Lung (tissue), 10 donors: ENCODE data around the gene EIF3C. TPM values are rescaled to one million over a fixed set of nuclear protein-coding genes. Genes with fewer than 3 reads are reported as not detected.
"Not testable (repeated sequence)": the region's sequence is repeated elsewhere in the genome, so short reads cannot be mapped to it uniquely, and the experiment has no call there.

ENCODE experiments used
- ATAC-seq: fragments of 200-7000 bp; cut with Tn5 transposase; one replicate; pipeline ENCODE4 v1.9.1; 2020; ENCODE audit warnings: moderate number of reproducible peaks; ENCODE audit not compliant: insufficient read depth, low FRiP score
- DNase-seq, 3 donors: peaks; one replicate each; pipeline ENCODE4 v3.0.0-alpha.2; 2013 to 2017
- H3K27ac ChIP-seq, 2 donors: one replicate each; pipeline ENCODE4 v1.5.1; 2013; ENCODE audit warnings: mild to moderate bottlenecking in 2 of 2, moderate library complexity in 2 of 2, control low read depth in 1 of 2, inconsistent platforms in 1 of 2, low read depth in 1 of 2, low read length in 1 of 2
- H3K27me3 ChIP-seq, 3 donors: one replicate each; pipeline ENCODE4 v1.5.1; 2013; ENCODE audit warnings: low read length in 2 of 3; ENCODE audit not compliant: control insufficient read depth in 3 of 3, insufficient read depth in 3 of 3
- H3K36me3 ChIP-seq, 4 donors: one replicate each; pipeline ENCODE4 v1.5.1; 2013; ENCODE audit warnings: low read length in 4 of 4, mild to moderate bottlenecking in 1 of 4, moderate library complexity in 1 of 4; ENCODE audit not compliant: control insufficient read depth in 4 of 4, insufficient read depth in 4 of 4
- H3K4me1 ChIP-seq, 5 donors: one replicate each; pipeline ENCODE4 v1.5.1; 2013; ENCODE audit warnings: low read length in 5 of 5, mild to moderate bottlenecking in 2 of 5, moderate library complexity in 1 of 5; ENCODE audit not compliant: control insufficient read depth in 5 of 5, insufficient read depth in 5 of 5
- H3K4me3 ChIP-seq: one replicate; pipeline ENCODE4 v1.5.1; 2013; ENCODE audit warnings: mild to moderate bottlenecking, control low read depth, moderate library complexity
- H3K9ac ChIP-seq, 2 donors: one replicate each; pipeline ENCODE4 v1.5.1; 2013; ENCODE audit warnings: low read length in 2 of 2, control low read depth in 1 of 2; ENCODE audit not compliant: insufficient read depth in 1 of 2
- H3K9me3 ChIP-seq, 4 donors: one replicate each; pipeline ENCODE4 v1.5.1; 2013; ENCODE audit warnings: low read length in 3 of 4, mild to moderate bottlenecking in 1 of 4, moderate library complexity in 1 of 4; ENCODE audit not compliant: control insufficient read depth in 4 of 4, insufficient read depth in 3 of 4
- WGBS, 2 donors: extraction: QIAGEN DNeasy Blood & Tissue Kit; methylation state at CpG; one replicate each; pipeline ENCODE4 v1.1.7; 2013; 5-methylcytosine and 5-hydroxymethylcytosine counted together
- polyA plus RNA-seq, 2 donors: library from polyadenylated mRNA; stranded (reverse); fragments of 200-250 nt; gene quantifications; one replicate each; pipeline ENCODE4 v1.2.1, GENCODE V29; 2013
- total RNA-seq, 2 donors: library from RNA; depleted of rRNA in 1 of 2; stranded (reverse); fragments of >200 nt in 1 of 2; gene quantifications; one replicate each; pipeline ENCODE4 v1.2.1, GENCODE V29; 2014 to 2021
- donor health status: Bipolar disorder and iron deficiency.
- donor health status: healthy.
- donor health status: DM: yes; HTN: yes; CAD: no.

The EIF3C gene
- total and polyA plus RNA-seq, 4 donors = 324 to 984 (median 358) TPM

GRCh38 chr16:28691722-28692121 is 19.5 kb upstream of the EIF3C start:
- not testable (repeated sequence) for H3K36me3 ChIP-seq, H3K4me3 ChIP-seq, ATAC-seq, H3K27ac ChIP-seq, H3K9me3 ChIP-seq, H3K9ac ChIP-seq, H3K4me1 ChIP-seq, H3K27me3 ChIP-seq, DNase-seq
- WGBS, 2 donors = 88 to 100% methylated on average over 2 to 3 of the region's 4 CpGs

- H3K27ac ChIP-seq, H3K9me3 ChIP-seq, H3K27me3 ChIP-seq, H3K9ac ChIP-seq, H3K4me3 ChIP-seq, DNase-seq, ATAC-seq, H3K4me1 ChIP-seq, H3K36me3 ChIP-seq: not testable (repeated sequence)
- no CpG with 5 or more reads among the region's 11 CpGs for WGBS, 2 donors
These were observed 17.9 kb upstream of the EIF3C start for GRCh38 chr16:28693257-28693950.

- whole genome bisulfite sequencing, 2 donors = 97 to 100% methylated on average over 2 of the region's 9 CpGs
- not testable (repeated sequence) for ATAC-seq
These were observed 11.5 kb upstream of the EIF3C start for GRCh38 chr16:28699792-28700191.

GRCh38 chr16:28700349-28700748 is 10.9 kb upstream of the EIF3C start:
- not testable (repeated sequence) for H3K4me3 ChIP-seq, H3K27ac ChIP-seq, H3K9me3 ChIP-seq, ATAC-seq, H3K4me1 ChIP-seq, H3K27me3 ChIP-seq, H3K9ac ChIP-seq, H3K36me3 ChIP-seq, DNase-seq
- WGBS, 2 donors = 94 to 97% methylated on average over 12 to 17 of the region's 19 CpGs

More at GRCh38 chr16:28699792-28700191, 11.5 kb upstream of the EIF3C start:
- not testable (repeated sequence) for H3K9ac ChIP-seq, H3K4me3 ChIP-seq, H3K36me3 ChIP-seq, H3K27me3 ChIP-seq, DNase-seq, H3K9me3 ChIP-seq, H3K27ac ChIP-seq, H3K4me1 ChIP-seq

GRCh38 chr16:28701384-28701783 is 9.9 kb upstream of the EIF3C start:
- WGBS, 2 donors = no CpG with 5 or more reads among the region's 8 CpGs
- not testable (repeated sequence) for H3K36me3 ChIP-seq, H3K27me3 ChIP-seq, H3K9ac ChIP-seq, H3K4me1 ChIP-seq, DNase-seq, H3K4me3 ChIP-seq, H3K9me3 ChIP-seq, ATAC-seq, H3K27ac ChIP-seq

GRCh38 chr16:28704246-28704645 is 7.0 kb upstream of the EIF3C start:
- not testable (repeated sequence) for H3K9ac ChIP-seq, ATAC-seq, H3K4me3 ChIP-seq, H3K36me3 ChIP-seq, H3K4me1 ChIP-seq, H3K9me3 ChIP-seq, H3K27ac ChIP-seq, H3K27me3 ChIP-seq, DNase-seq
- 94 to 100% methylated on average over 2 to 3 of the region's 7 CpGs for WGBS, 2 donors

GRCh38 chr16:28722852-28723650 is 11.8 kb downstream of the EIF3C start:
- H3K4me1 ChIP-seq, H3K36me3 ChIP-seq, ATAC-seq, H3K9me3 ChIP-seq, H3K27ac ChIP-seq, H3K27me3 ChIP-seq, H3K4me3 ChIP-seq, DNase-seq, H3K9ac ChIP-seq: not testable (repeated sequence)
- WGBS, 2 donors = 86 to 89% methylated on average over 11 to 12 of the region's 15 CpGs

GRCh38 chr16:28731253-28731652 is 20.0 kb downstream of the EIF3C start:
- H3K36me3 ChIP-seq, H3K27me3 ChIP-seq, H3K9ac ChIP-seq, H3K27ac ChIP-seq, H3K9me3 ChIP-seq, H3K4me3 ChIP-seq, DNase-seq, ATAC-seq, H3K4me1 ChIP-seq: not testable (repeated sequence)
- no CpG with 5 or more reads among the region's 5 CpGs for WGBS, 2 donors
